B cell (primary cell): ENCODE results near the gene PCSK4. TPM values are rescaled to one million over a fixed set of nuclear protein-coding genes. Genes with fewer than 3 reads are reported as not detected.

Source experiments
- ATAC-seq: fragments of 200-7000 bp; cut with Tn5 transposase; one replicate; pipeline ENCODE4 v1.10.0; 2021; ENCODE audit warnings: low read depth, mild to moderate bottlenecking, moderate number of reproducible peaks, moderate library complexity
- CTCF ChIA-PET: fragments of 350-600 bp; sonication (Branson Sonifier 250); formaldehyde crosslinking; loops from one replicate; lab custom pipeline; 2021; ENCODE audit warnings: antibody characterized with exemption, inconsistent platforms; lab: Charles Lee
- POLR2A ChIA-PET: fragments of 350-600 bp; sonication (Branson Sonifier 250); formaldehyde crosslinking; loops from one replicate; lab custom pipeline; 2021; ENCODE audit warnings: antibody characterized with exemption; lab: Charles Lee
- DNase-seq: peaks from one replicate; pipeline ENCODE4 v3.0.0; 2013
- H2AFZ ChIP-seq: 2 replicates; pipeline ENCODE4 v1.6.1; 2012; ENCODE audit warnings: mild to moderate bottlenecking, low read depth, low read length; ENCODE audit not compliant: insufficient read depth, poor library complexity, severe bottlenecking
- H3K27ac ChIP-seq, 2 donors: 1 replicate in 1 of 2; 2 replicates in 1 of 2; pipeline ENCODE4 v1.5.1; 2012 to 2013; ENCODE audit warnings: low read length in 2 of 2, mild to moderate bottlenecking in 2 of 2, moderate library complexity in 1 of 2
- H3K27me3 ChIP-seq, 4 experiments: fragments of 200-600 bp in 1 of 4; sonication (generic) in 1 of 4; replicated peaks in 1 of 4; 1 replicate in 2 of 4; 2 replicates in 2 of 4; pipeline versions ENCODE4 v1.6.1 to v1.7.0; 2013 to 2016; ENCODE audit warnings: low read length in 3 of 4, mild to moderate bottlenecking in 2 of 4, mixed read lengths in 1 of 4, moderate library complexity in 1 of 4; ENCODE audit not compliant: insufficient read depth in 4 of 4, control insufficient read depth in 3 of 4; ENCODE audit errors: control extremely low read depth in 1 of 4
- H3K36me3 ChIP-seq, 2 experiments: replicated peaks in 1 of 2; 1 replicate in 1 of 2; 2 replicates in 1 of 2; pipeline versions ENCODE4 v1.6.1 to v1.7.1; 2013; ENCODE audit warnings: low read length in 1 of 2; ENCODE audit not compliant: insufficient read depth in 2 of 2, control insufficient read depth in 1 of 2; ENCODE audit errors: control extremely low read depth in 1 of 2, extremely low read depth in 1 of 2
- H3K4me1 ChIP-seq, 2 donors: fragments of 200-600 bp in 1 of 2; sonication (generic) in 1 of 2; 1 replicate in 1 of 2; 2 replicates in 1 of 2; pipeline versions ENCODE4 v1.5.1 to v1.6.1; 2013 to 2017; ENCODE audit warnings: low read length in 2 of 2; ENCODE audit not compliant: control insufficient read depth in 2 of 2, insufficient read depth in 2 of 2
- H3K4me2 ChIP-seq: replicated peaks from 2 replicates; pipeline ENCODE3; 2012; ENCODE audit warnings: mild to moderate bottlenecking, low read depth, low read length; ENCODE audit not compliant: poor library complexity, severe bottlenecking
- H3K4me3 ChIP-seq, 5 experiments: fragments of 200-600 bp in 1 of 5; sonication (generic) in 1 of 5; 1 replicate in 3 of 5; 2 replicates in 2 of 5; pipeline versions ENCODE4 v1.5.1 to v1.7.0; 2011 to 2016; ENCODE audit warnings: low read length in 4 of 5, mild to moderate bottlenecking in 4 of 5, low read depth in 2 of 5, control low read depth in 1 of 5, moderate library complexity in 1 of 5; ENCODE audit not compliant: insufficient read depth in 1 of 5; ENCODE audit errors: control extremely low read depth in 1 of 5, extremely low read depth in 1 of 5
- H3K79me2 ChIP-seq: fragments of 200-600 bp; sonication (generic); one replicate; pipeline ENCODE4 v1.6.0; 2016; ENCODE audit warnings: low read length; ENCODE audit not compliant: control insufficient read depth, insufficient read depth
- H3K9ac ChIP-seq: fragments of 200-600 bp; sonication (generic); 2 replicates; pipeline ENCODE4 v1.6.1; 2017; ENCODE audit warnings: mild to moderate bottlenecking, low read length, moderate library complexity
- H3K9me3 ChIP-seq, 3 donors: one replicate each; pipeline versions ENCODE4 v1.6.1 to v1.7.1; 2013; ENCODE audit warnings: low read length in 2 of 3; ENCODE audit not compliant: control insufficient read depth in 2 of 3, insufficient read depth in 1 of 3; ENCODE audit errors: control extremely low read depth in 1 of 3
- H4K20me1 ChIP-seq: 2 replicates; pipeline ENCODE4 v1.6.0; 2012; ENCODE audit warnings: mild to moderate bottlenecking, low read length; ENCODE audit not compliant: insufficient read depth, control insufficient read depth, poor library complexity, severe bottlenecking
- H3K27ac Mint-ChIP-seq: one replicate; pipeline ENCODE4 v1.8.0; 2021; ENCODE audit warnings: mixed read lengths
- H3K27me3 Mint-ChIP-seq: one replicate; pipeline ENCODE4 v1.8.0; 2021; ENCODE audit warnings: mixed read lengths
- H3K4me1 Mint-ChIP-seq: one replicate; pipeline ENCODE4 v1.8.0; 2021; ENCODE audit warnings: mixed read lengths
- H3K4me3 Mint-ChIP-seq: one replicate; pipeline ENCODE4 v1.8.0; 2021; ENCODE audit warnings: mixed read lengths
- H3K9me3 Mint-ChIP-seq: one replicate; pipeline ENCODE4 v1.8.0; 2022; ENCODE audit warnings: mixed read lengths; ENCODE audit not compliant: insufficient read depth
- CTCF ChIP-seq: fragments of 200-600 bp; IDR thresholded peaks from one replicate; pipeline ENCODE4 v1.8.0; 2022; ENCODE audit warnings: antibody characterized with exemption, mild to moderate bottlenecking
- EZH2 ChIP-seq: IDR thresholded peaks from 2 replicates; pipeline ENCODE4 v1.6.1; 2012; ENCODE audit warnings: borderline replicate concordance, low read depth, mild to moderate bottlenecking, moderate library complexity, low read length; ENCODE audit not compliant: insufficient read depth, poor library complexity, severe bottlenecking
- WGBS: methylation state at CpG from one replicate; pipeline ENCODE4 v1.1.5; 2013; ENCODE audit warnings: missing lambda C conversion rate; ENCODE audit not compliant: insufficient coverage; 5-methylcytosine and 5-hydroxymethylcytosine counted together
- intact Hi-C: fragments of 100-400 bp; cut with micrococcal nuclease; formaldehyde crosslinking; loops from one replicate; pipeline ENCODE4 v1.10.0; 2022
- polyA plus RNA-seq: library from polyadenylated mRNA; depleted of rRNA; stranded (reverse); fragments of >200 nt; gene quantifications from 2 replicates; pipeline ENCODE4 v1.2.3, GENCODE V29; 2012
- total RNA-seq, 2 donors: library from RNA; stranded (reverse); fragments of 120-200 nt in 1 of 2; gene quantifications; 1 replicate in 1 of 2; 2 replicates in 1 of 2; pipeline versions ENCODE4 v1.2.3 to v1.2.4, GENCODE V29; 2013 to 2022

The PCSK4 gene
- total and polyA plus RNA-seq, 2 donors (not counting 1 experiment from before 2014, with no cell fraction given): 1.1 to 1.3 TPM

- no peak overlapping the region for H3K4me2 ChIP-seq
- Mint-ChIP-seq H3K9me3 (no peaks in the 10 kb centered on the region), H3K27ac (no peak overlapping the region), H3K27me3 (peaks cover 3% of the 10 kb centered on the region), H3K4me3 (no peak overlapping the region), H3K4me1 (peaks cover 27% of the 10 kb centered on the region)
- ATAC-seq: no peak
- H3K79me2 ChIP-seq: peaks cover 33% of the 10 kb centered on the region
- H2AFZ ChIP-seq: no peak overlapping the region
- H3K9ac ChIP-seq: no peak overlapping the region
- peaks cover 0 to 22% (median 10%) of the 10 kb centered on the region in 4 experiments for H3K27me3 ChIP-seq
- no peak overlapping the region for H3K27ac ChIP-seq
- H3K36me3 ChIP-seq: peaks cover 0 to 4% of the 10 kb centered on the region in 2 experiments
- DNase-seq: no peak
- peaks cover 62% of the 10 kb centered on the region for H4K20me1 ChIP-seq
- H3K4me3 ChIP-seq: no peak overlapping the region
- no peaks in the 10 kb centered on the region for H3K9me3 ChIP-seq
- TF ChIP-seq CTCF (no peak), EZH2 (no peak)
- WGBS: 98% methylated on average over 31 of the region's 31 CpGs
- intact Hi-C loops: no loop called here
- peaks cover 25 to 36% of the 10 kb centered on the region in 2 donors for H3K4me1 ChIP-seq
- ChIA-PET CTCF (interaction anchor here (1.1 kb wide), 1 partner anchor 32 kb away, joined by 3 read pairs; no protein-coding TSS in a partner anchor), POLR2A (interaction anchor here (0.8 kb wide), 1 partner anchor 22 kb away, joined by 10 read pairs; no protein-coding TSS in a partner anchor)
Measured at GRCh38 chr19:1475751-1476437, 14.3 kb downstream of the PCSK4 start.

GRCh38 chr19:1474765-1475351, 15.3 kb downstream of the PCSK4 start:
- ATAC-seq (no peak), DNase-seq (no peak)
- peaks cover 72% of the 10 kb centered on the region for H4K20me1 ChIP-seq
- H3K4me2 ChIP-seq: no peak overlapping the region
- Mint-ChIP-seq H3K27me3 (peaks cover 3% of the 10 kb centered on the region), H3K4me3 (no peak overlapping the region), H3K4me1 (peaks cover 31% of the 10 kb centered on the region), H3K9me3 (no peaks in the 10 kb centered on the region), H3K27ac (no peak overlapping the region)
- ChIA-PET CTCF (interaction anchor here (1.1 kb wide), 1 partner anchor 31 kb away, joined by 3 read pairs; no protein-coding TSS in a partner anchor), POLR2A (no interaction called here)
- H3K27ac ChIP-seq: no peak overlapping the region
- H2AFZ ChIP-seq: no peak overlapping the region
- TF ChIP-seq EZH2 (no peak), CTCF (no peak)
- intact Hi-C loops: no loop called here
- no peak overlapping the region for H3K9ac ChIP-seq
- no peaks in the 10 kb centered on the region for H3K9me3 ChIP-seq
- H3K36me3 ChIP-seq: peaks cover 0 to 4% of the 10 kb centered on the region in 2 experiments
- no peak overlapping the region for H3K4me3 ChIP-seq
- H3K4me1 ChIP-seq: peaks cover 33 to 45% of the 10 kb centered on the region in 2 donors
- WGBS: 95% methylated on average over 25 of the region's 26 CpGs
- peaks cover 0 to 31% (median 11%) of the 10 kb centered on the region in 4 experiments for H3K27me3 ChIP-seq
- peaks cover 33% of the 10 kb centered on the region for H3K79me2 ChIP-seq
